Caki2 (cell line): ENCODE results near the gene DPPA2. TPM values are rescaled to one million over a fixed set of nuclear protein-coding genes. Genes with fewer than 3 reads are reported as not detected.

Source experiments
- total RNA-seq: library from RNA; depleted of rRNA; stranded (reverse); fragments of >200 nt; shearing (Covaris generic); gene quantifications from 2 replicates; pipeline ENCODE4 v1.2.3, GENCODE V29; 2014; ENCODE audit warnings: low replicate concordance; rRNA removed

Gene DPPA2
- total RNA-seq, 1 experiment from 2014 or later, result 0.51 TPM

Other genes starting within 250 kb of the DPPA2 start
- gene MORC1, start 198.4 kb downstream of the DPPA2 start, total RNA-seq, result not detected in 2 replicates
- gene C3orf85, start 179.8 kb downstream of the DPPA2 start, total RNA-seq, result not detected in 2 replicates
- not detected in 2 replicates for gene DPPA4, start 21.0 kb upstream of the DPPA2 start, total RNA-seq